ELF-1 (cell line): Measurements from ENCODE around the gene COG1.
"Not testable (repeated sequence)": the region's sequence is repeated elsewhere in the genome, so short reads cannot be mapped to it uniquely, and the experiment has no call there.

Source experiments
- DNase-seq: peaks from one replicate; pipeline ENCODE4 v3.0.0-alpha.2; 2016; ENCODE audit warnings: low read depth, low spot score

The COG1 gene

GRCh38 chr17:73192894-73193701 is at the start of gene COG1:
COG1 (plus strand) TSS chr17:73193055; CDS start chr17:73193070, 15 bp downstream.
- peak; percentile 87 for DNase-seq

- DNase-seq = not testable (repeated sequence)
Measured at GRCh38 chr17:73144209-73144608, 48.6 kb upstream of the COG1 start.

GRCh38 chr17:73145641-73146040 is 47.2 kb upstream of the COG1 start:
- DNase-seq = no peak

- DNase-seq = not testable (repeated sequence)
Measured at GRCh38 chr17:73147791-73148190, 45.1 kb upstream of the COG1 start.

GRCh38 chr17:73148540-73149334 is 44.1 kb upstream of the COG1 start:
- DNase-seq = no peak

- DNase-seq = not testable (repeated sequence)
Measured at GRCh38 chr17:73150622-73151300, 42.1 kb upstream of the COG1 start.

GRCh38 chr17:73151916-73152632 is 40.8 kb upstream of the COG1 start:
- DNase-seq = no peak

GRCh38 chr17:73155410-73156165 is 37.3 kb upstream of the COG1 start:
- DNase-seq = peak; percentile 58

GRCh38 chr17:73156166-73156840 is 36.6 kb upstream of the COG1 start:
- peak; percentile 87 for DNase-seq

- DNase-seq = no peak
Measured at GRCh38 chr17:73156887-73157520, 35.9 kb upstream of the COG1 start.

- no peak for DNase-seq
Measured at GRCh38 chr17:73157521-73157890, 35.3 kb upstream of the COG1 start.

- no peak for DNase-seq
Measured at GRCh38 chr17:73158133-73158532, 34.7 kb upstream of the COG1 start.

- peak; percentile 60 for DNase-seq
Measured at GRCh38 chr17:73160980-73161630, 31.8 kb upstream of the COG1 start.

- no peak for DNase-seq
Measured at GRCh38 chr17:73163043-73163442, 29.8 kb upstream of the COG1 start.

GRCh38 chr17:73165616-73166404 is 27.0 kb upstream of the COG1 start:
- peak; percentile 24 for DNase-seq

- no peak for DNase-seq
Measured at GRCh38 chr17:73166731-73167581, 25.9 kb upstream of the COG1 start.

- no peak for DNase-seq
Measured at GRCh38 chr17:73168667-73169066, 24.2 kb upstream of the COG1 start.
